A549 (cell line): ENCODE measurements around the gene SUPT4H1.

Experiments
- CHD4 ChIP-seq: fragments of 200-600 bp; sonication (generic); IDR thresholded peaks from 2 replicates; pipeline ENCODE4 v1.6.1; 2016; ENCODE audit warnings: antibody characterized with exemption, mild to moderate bottlenecking, borderline replicate concordance
- CTCF ChIP-seq: fragments of >200 bp; sonication (Bioruptor Twin); formaldehyde crosslinking; IDR thresholded peaks from 3 replicates; pipeline ENCODE4 v1.5.1; 2016
- HDAC2 ChIP-seq: fragments of 200-600 bp; sonication (generic); IDR thresholded peaks from 2 replicates; pipeline ENCODE4 v1.6.1; 2016
- HOXA7 ChIP-seq: fragments of 250-450 bp; sonication (Bioruptor Pico); IDR thresholded peaks from 2 replicates; pipeline ENCODE4 v1.5.0; 2020; ENCODE audit warnings: mild to moderate bottlenecking, moderate library complexity
- MAFK ChIP-seq: fragments of 450-650 bp; IDR thresholded peaks from 2 replicates; pipeline ENCODE4 v1.6.1; 2014; ENCODE audit not compliant: partially characterized antibody
- MAZ ChIP-seq: fragments of 150-350 bp; IDR thresholded peaks from 2 replicates; pipeline ENCODE4 v1.6.1; 2014; ENCODE audit warnings: antibody characterized with exemption, low read depth, low read length, borderline replicate concordance
- USF2 ChIP-seq: fragments of 450-650 bp; IDR thresholded peaks from 2 replicates; pipeline ENCODE4 v1.6.1; 2014; ENCODE audit warnings: antibody characterized with exemption
- ZC3H11A ChIP-seq: fragments of 450-650 bp; IDR thresholded peaks from 2 replicates; pipeline ENCODE4 v1.6.1; 2014; ENCODE audit warnings: antibody characterized with exemption, mild to moderate bottlenecking
- TF ChIP-seq, protein P1 (sequence below): IDR thresholded peaks from 2 replicates; pipeline ENCODE4 v1.6.1; 2012

GRCh38 chr17:58310511-58311428 lies 41.2 kb downstream of the SUPT4H1 start:
- no peak for TF ChIP-seq ZC3H11A
- TF ChIP-seq HOXA7 (CRISPR knock-in tag), result no peak
- TF ChIP-seq HDAC2, result no peak
- TF ChIP-seq USF2, result no peak
- TF ChIP-seq MAFK, result no peak
- TF ChIP-seq MAZ, result no peak
- TF ChIP-seq CHD4, result no peak
- no peak for TF ChIP-seq CTCF
- TF ChIP-seq, protein P1, sequence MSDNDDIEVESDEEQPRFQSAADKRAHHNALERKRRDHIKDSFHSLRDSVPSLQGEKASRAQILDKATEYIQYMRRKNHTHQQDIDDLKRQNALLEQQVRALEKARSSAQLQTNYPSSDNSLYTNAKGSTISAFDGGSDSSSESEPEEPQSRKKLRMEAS, result no peak
